Uterus (tissue), 2 donors: ENCODE measurements around the gene TMEM258.

ENCODE experiments used
- CTCF ChIP-seq, 4 experiments: fragments of 200-600 bp in 2 of 4; fragments of 450-650 bp in 2 of 4; sonication (generic) in 2 of 4; IDR thresholded peaks; one replicate each; pipeline ENCODE4 v1.5.1; 2016 to 2019; ENCODE audit warnings: antibody characterized with exemption in 4 of 4, mild to moderate bottlenecking in 2 of 4, moderate library complexity in 1 of 4
- POLR2A ChIP-seq, 2 donors: fragments of 450-650 bp; IDR thresholded peaks; one replicate each; pipeline ENCODE4 v1.6.1; 2016; ENCODE audit warnings: antibody characterized with exemption in 2 of 2, mild to moderate bottlenecking in 1 of 2, moderate library complexity in 1 of 2

DNA sequence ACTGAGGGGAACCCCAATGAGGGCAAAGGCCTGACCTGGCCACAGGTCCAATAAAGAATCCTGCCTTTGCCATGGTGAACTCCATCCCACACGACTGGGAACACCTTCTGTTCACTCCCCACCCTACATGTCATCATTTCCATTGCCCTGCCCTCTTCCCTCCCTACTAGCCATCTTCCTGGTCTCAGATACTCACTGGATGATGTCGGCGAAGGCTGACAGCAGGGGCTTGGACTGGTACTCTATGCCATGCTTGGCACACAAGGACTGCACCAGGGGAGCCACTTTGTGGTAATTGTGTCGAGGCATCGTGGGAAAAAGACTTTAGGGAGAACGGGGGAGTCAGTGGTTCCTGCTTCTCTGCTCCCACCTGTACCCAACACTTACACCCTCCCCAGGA lies 10.2 kb upstream of the TMEM258 start:
- TF ChIP-seq POLR2A (IDR thresholded peaks at IDR 0.05) (no peak), CTCF (IDR thresholded peaks at IDR 0.05) (no peak)
